HG03045 (cell line): ENCODE data around the gene HHATL.

Source experiments
- ATAC-seq: cut with Tn5 transposase; IDR thresholded peaks from one replicate; pipeline ENCODE4 v1.9.1; 2021; ENCODE audit warnings: mild to moderate bottlenecking, moderate library complexity; ENCODE audit not compliant: unreplicated experiment

Gene HHATL

DNA sequence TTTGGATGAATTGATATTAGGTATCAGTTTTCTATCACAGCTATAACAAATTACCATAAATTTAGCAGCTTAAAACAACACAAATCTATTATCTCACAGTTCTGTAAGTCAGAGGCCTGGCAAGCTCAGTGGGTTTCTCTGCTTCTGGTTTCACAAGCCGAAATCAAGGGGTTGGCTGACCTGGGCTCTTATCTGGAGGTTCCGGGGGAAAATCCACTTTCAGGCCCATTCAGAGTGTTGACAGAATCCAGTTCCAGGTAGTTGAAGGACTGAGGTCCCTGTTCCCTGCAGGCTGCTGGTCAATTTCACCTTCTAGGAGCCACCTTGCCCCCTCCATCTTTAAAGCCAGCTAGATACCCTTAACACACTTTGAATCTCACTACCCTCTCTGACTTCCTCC, 11.1 kb upstream of the HHATL start:
- no peak for ATAC-seq

DNA sequence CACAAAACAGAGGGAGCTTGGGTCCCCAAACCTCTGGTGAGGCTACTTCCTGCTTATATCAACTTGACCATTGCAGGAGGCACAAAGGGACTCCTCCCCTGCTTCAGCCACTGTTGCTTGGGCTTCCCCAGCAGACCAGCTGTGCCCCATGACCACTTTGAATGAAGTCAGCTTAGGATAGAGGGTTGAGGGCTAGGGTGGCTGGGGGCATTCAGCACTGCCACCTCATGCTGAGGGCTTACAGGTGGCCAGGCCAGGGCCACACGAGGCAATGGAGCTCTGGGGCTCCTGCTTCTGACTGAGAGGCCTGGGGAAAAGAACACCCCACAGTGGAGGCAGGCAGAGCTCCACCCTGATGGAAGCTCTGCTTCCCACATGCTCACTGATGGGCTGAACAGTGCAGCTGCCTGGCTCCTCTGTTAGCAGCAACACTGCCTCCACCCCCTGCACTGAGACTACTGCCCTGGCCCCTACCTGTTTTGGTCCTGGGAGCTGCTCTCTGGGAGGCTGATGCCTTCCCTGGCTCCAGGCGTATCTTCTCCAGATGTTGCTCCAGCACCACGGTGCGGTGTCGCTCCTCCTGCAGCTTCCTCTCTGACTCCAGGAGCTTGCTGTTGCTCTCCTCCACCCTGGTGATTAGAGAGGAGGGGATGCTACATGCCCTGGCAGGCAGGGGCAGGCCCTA, 10.2 kb upstream of the HHATL start:
- no peak for ATAC-seq

DNA sequence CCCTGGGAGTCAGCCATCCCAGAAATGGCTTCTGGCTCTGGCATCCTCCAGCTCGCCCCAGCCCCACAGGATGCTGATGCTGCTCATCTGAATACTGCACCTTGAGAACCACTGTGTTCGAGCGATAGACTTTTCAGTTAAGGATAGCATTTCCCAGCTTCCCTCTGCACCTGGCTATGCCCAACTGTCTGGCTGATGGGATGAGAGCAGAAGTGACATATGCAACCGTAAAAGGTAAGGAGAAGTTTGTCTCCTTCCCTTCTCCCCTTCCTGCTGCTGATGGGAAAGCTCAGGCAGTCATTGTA, 9.7 kb upstream of the HHATL start:
- ATAC-seq, result no peak

DNA sequence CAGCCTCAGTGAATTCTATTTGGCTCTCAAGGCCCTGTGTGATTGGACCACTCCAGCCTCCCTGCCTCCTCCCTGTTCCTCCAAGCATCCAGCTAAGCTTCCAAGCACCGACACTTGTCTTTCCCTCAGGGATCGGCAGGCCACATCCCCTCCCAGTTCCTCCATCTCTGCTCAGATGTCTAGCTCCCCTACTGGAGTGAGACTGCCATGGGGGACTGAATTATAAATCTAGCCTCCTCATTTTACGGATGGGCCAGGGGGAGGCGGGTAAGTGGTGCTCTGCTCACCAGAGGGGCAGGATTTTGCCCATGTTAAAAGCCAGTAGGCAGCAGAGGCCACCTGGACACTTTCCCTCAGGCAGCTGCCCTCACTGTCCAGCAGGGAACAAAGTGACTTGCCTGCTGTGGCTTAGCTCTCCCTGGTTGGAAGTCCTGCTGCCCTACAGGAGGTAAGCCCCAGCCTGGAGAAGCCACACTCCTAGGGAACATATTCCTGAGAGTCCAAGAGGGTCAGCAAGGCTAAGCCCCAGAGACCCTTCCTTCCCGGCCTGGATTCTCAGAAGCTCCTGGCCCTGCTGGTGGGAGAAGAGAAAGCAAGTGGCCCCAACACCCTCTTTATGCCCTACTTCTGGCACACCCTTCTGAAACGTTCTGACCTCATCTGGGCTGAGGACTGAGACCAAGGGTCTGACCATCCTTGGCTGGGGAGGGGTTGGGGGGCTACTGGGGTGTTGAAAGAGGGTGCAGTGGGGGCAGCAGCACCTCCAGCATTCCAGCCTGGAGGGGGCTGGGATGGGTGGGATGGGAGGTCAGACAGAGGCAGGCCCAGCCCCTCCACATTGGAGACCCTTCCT, 9.1 kb upstream of the HHATL start:
- no peak for ATAC-seq

DNA sequence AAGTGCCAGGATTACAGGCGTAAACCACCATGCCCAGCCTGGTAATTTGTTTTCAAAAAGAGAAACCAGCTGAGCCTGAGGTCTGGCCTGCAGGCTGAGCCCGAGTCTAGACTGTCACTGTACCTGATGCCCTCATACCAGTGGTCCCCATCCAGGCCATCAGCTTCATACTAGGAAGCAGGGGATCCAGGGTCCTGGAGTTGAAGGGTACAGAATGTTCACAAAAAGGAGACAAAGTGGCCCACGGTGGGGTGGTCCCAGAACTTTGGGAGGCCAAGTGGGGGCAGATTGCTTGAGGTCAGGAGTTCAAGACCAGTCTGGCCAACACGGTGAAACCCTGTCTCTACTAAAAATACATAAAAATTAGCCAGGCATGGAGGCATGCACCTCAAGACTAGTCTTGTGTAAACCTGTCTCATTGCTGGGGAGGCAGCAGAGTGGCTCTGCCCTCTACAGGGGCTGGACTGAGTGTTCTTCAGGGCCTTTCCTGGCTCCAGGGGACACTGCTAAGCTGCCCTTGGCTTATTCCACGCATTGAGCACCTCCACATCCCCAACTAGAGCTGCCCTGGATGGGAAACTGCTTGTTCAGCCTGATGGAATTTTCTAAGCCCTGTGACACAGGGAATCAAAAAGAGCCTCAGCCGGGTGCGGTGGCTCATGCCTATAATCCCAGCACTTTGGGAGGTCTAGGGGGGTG, 7.9 kb upstream of the HHATL start:
- ATAC-seq, result no peak

DNA sequence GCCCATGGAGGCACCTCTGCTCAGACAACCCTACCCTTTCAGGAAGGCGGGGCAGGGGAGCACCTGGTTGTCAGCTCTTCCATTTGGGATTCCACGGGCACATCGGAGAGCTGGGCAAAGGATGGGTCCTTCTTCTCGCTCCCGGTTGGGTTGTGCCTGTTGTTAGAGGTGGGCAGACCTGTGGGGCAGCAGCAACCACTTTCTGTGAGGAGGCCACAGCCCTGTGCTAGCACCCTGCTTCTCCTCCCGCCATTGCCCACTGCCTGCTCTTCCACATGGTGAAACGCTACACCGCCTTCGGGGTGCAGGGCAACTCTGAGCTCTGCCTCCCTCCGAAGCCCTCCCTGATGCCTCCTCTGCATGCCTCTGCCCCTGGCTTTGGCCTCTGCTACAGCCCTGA, 7.0 kb upstream of the HHATL start:
- ATAC-seq, result no peak

DNA sequence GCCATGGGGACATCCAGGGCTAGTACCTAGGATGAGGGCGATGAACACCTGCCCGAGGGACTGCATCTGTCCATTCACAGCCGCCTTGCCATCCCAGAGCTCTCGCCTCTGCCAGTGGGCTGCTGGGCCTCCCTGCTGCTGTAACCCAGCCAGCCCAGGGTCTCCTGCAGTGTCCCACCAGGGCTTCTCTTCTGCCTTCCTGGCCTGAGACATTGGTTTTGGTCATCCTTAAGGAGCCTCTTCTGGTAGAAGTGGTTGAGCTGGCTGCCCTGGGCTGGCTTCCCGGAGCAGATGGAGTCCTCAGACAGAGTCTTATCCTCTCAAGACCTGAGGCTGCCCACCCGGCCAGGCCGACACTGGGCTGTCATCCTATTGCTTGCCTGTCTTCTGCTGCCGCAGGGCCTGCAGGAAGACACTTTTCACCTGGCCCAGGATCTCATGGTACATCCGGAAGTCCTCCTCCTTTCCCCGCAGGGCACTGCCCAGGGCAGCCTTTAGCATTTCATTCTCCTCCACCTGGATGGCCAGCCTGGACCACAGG, 6.1 kb upstream of the HHATL start:
- no peak for ATAC-seq

DNA sequence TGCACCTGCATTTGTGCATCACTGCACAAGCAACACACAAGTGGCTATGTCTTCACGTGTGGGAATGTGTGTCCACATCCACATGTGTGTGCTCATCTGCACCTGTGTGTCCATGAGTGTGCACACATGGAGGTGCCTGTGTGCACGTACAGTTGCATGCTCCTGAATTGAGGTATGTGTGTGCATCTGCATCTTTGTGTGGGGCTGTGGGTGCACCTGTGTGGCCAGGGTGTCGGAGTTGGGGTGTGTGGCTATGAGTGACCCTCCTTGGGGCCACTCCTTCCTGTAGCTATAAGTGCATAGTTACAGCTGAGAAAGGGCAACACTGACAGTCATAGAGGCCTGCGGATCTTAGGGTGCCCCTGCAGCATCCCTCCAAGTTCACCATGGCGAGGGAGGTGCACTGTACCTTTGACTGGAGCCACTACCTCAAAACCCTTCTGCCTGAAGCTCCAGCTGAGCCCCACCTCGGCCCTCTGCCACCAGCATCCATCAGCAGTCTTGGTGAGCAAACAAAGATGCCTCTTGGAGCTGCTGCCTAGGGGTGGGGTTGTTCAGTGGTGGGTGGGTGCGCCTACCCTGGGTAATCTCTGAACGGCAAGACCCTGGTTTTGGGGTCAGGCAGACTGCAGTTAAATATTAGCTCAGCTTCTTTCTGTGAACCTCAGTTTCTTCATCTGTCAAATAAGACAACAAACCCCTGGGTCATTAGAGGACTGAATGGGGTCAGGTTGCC, 5.2 kb upstream of the HHATL start:
- ATAC-seq, result no peak

DNA sequence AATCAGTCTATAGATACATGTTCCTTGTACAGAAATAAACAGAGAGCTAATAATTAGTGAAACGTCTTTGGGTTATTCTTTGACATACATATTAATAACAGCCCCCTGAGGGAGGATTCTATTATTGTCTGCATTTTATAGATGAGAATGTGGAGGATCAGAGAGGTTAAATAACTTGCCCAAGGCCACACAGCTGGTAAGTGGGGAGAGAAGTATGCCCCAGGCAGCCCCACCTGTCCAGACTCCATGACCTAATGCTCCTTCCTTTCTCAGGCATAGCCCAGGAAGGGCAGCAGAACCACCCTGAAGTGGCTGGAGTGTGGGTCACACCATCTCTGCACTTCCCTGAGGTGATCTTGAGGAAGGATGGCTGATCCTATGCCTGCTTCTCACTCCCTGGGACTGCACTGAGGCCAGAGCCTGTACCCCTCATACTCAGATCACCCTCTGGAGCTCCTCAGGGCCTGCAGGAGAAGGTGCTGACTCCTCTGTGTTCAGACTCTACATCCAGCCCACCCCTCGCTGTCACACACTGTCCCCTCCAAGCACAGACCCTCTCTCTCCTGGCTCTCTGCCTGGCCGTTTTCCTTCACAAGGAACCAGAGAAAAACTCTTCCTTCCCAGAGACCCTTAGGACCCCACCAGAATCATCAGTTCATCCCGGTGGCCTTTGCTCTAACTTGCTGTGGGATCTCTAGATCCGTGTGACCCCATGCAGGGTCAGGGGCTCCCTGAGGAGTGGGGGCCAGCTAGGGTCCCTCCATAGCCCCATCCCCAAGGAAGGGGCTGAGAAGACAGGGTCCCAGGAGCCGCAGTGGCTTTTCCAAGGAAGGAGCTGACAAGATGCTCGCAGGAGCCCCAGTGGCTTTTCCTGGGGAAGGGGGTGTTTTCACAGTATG, 4.4 kb upstream of the HHATL start:
- no peak for ATAC-seq

DNA sequence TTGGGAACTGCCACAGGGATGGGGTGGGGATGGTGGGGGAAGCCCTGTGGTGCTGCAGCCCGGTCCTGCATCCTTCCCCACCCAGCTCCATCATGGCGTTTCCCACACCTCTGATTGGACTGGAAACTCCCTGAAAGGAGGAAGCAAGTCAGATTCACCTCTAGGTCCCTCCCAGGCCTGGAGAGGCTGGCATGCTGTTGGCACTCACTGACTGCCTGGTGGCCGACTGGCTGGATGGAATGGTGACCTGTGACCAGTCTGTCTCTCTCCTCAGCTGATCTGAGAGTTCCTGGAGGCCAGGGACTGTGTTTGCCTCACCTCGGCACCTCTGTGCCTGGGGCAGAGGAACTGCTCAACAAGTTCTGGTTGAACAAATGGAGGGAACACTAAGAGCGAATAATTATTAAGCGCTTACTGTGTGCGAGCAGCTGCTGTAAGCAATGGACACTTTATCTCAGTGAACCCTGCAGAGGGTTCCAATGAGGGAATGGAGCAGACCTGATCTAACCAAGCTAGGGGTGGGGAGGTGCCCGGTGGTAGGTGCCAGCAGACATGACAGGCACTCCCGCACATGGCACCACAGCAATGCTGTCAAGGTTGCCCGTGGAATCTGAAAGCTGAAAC, 3.5 kb upstream of the HHATL start:
- no peak for ATAC-seq

DNA sequence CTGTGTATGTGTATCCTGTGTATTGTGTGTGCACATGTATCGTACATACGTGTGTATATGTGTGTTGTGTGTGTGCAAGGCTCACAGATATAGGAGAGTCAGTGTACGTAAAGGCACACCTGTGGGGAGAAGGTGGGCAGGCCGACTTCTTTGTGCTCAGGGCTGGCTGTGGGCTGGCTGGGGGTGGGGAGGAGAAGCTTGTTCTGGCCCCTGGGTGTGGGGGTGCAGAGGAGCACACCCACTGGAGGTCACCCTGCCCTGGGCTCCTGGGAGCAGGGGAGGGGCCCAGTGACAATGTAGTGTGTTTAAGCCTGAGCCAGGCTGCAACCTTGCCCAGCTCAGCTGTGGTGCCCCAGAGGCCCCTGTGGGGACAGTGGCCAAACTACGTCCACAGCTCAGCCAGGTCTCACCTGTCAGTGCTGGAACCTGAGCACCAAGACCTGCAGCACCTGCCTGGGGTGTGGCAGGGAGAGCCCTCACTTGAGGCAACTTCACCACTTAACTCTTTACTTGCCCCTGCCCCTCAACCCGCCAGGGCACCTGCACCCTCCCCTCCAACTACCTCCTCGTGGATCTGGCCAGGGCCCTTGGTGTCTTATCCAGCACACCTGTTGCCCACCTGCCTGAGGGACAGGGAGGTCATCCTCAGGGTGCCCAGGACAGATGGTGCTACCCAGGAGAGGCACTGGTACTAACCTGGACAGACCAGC, 2.6 kb upstream of the HHATL start:
- no peak for ATAC-seq

DNA sequence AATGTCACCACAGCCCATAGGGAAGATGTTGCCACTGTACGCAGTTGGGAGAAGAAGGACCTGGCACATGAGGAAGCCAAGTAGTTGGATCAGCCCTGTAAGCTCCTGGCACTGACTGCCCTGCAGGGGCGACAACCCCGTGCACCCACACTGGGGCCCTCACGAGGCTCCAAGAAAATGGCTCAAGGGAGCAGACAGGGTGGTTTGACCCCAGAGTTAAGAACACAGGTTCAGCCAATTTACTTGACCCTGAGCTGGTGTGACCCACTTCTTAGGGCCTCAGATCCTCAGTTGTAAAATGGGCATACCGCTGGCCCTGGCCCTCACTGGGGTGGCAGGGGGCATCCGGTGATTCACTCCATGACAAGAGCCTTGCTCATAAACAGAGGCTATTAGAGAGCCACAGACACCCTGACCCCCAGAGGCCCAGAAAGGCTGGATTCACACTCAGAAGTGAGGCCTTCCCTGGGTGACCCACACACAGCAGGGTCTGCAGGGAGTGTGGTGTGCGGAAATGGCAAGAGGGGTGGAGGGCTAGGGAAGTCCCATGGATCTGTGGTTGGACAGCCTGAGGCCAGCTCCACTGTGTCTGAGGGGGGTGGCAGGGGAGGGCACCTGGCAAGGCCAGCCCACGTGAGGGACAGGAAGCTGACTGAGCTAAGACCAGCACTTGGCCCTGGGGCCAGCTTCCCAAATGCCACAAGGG, 1.7 kb upstream of the HHATL start:
- no peak for ATAC-seq

DNA sequence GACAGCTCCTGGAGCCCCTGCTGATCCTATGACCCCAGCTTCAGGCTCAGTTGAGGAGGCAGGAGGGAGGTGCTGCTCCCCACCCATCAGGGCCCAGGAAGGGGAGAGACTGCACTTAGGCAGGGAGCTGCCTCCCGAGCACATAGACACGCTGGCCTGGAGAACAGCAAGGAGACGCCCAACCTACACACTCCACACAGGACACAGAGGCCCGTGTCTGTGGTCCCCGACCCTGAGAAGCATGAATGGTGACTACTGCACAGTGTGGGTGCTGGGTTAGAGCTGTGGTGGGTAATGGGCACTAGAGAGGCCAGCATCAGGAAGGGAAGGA, 1.1 kb upstream of the HHATL start:
- ATAC-seq, result no peak

DNA sequence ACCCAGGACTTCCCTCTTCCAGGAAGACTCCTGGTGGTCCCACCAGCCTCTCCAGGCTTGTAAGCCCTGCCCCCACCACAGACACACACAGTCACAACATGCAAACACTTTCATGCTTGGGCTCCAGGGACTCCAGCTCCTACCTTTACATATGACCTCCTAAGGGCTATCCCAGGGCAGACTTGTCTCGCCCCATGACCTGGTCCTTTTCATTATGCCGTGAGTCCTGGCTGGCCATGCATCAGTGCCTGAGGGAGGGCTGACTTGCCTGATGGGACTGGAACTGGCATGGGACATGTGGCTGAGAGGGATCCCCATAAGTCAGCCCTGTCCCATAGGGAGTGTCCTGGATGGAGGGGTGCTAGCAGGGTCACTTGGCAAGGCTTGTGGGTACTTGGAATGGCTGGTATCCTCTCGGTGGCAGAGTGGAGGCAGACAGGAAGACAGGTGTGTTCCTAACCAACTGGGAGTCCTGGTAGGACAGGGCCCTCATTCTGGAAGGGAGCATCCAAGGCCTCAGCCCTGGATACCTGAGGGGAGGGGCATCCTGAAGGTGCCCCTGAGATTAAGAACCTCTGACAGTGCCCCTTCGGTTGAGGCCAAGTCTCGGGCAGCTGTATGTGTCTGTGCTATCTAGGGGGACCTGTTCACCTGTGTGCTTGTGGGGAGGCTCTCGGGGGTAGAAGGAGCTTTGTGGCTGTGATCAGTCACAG, 540 bp upstream of the HHATL start:
- ATAC-seq, result no peak

DNA sequence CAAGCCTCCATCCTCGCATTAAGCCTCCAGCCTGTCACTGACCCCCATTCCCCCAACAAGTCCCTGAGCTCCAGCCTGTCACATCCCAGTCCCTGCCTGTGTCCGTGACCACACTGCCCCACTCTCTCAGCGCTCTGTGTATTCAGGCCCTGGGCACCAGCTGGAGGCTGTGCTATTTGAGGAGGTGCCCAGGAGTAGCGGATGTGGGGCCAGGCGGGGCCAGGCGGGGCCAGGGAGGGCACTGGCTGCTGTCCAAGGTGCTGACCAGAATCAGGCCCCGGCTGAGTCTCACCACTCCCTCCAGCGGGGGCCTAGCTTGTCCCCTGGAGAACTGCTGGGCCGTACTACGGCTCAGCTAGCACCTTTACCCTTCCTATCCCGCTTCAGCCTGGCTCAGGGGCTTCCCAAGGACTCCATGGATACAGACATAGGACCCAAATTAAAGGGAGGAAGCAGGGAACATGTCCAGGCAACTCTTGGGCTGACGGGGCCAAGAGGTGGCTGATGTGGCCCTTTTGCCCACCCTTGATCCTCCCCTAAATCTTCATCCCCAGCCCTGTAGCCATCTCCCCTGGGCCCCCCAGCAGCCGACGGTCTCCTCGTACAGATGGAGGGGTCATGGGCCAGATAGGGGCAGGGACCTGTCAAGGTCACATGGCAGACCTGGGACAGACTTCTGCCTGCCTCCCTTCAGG, 1.1 kb downstream of the HHATL start:
- no peak for ATAC-seq

DNA sequence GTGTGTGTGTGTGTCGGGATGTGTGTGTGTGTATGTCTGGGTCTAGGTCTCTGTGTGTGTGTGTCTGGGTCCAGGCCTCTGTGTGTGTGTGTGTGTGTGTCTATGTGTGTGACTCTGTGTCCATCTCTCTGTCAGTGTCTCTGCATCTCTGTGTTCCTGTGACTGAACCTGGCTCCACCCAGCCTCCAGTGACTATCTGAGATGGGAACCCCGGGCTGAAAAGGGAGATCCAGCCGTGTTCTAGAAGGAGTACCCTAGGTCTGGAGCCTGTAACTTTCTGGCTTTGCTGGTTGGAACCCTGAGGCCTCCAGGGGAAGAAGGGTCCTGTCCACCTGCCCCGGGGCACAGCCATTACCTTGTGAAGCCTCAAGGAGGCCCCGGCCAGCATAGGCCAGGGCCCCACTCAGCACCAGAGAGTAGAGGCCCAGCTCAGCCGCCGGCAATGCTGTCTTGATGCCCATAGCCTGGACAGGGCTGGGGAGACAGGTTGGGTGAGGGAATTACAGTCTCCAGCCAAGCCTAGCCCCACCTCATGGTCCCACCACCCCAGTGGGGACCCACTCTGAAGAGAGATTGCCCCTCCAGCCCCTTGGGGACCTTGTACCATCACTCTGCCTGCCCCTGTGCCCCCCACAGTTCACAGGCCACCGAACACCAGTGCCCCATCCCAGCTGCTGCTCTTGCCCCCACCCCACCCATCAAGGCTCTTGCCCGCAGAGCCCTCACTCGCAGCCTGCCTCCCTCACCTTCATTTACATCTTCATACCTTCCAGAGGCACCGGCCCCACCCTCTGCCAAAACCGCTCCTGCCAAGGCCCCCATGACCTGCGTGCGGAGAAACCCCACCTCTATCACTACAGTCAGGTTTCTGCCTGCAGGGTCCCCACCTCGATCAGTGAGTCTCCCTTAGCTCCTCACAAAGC, 2.0 kb downstream of the HHATL start:
- ATAC-seq, result no peak
